Right cardiac atrium (tissue), 5 donors: ENCODE results near the gene EOLA1. TPM values are rescaled to one million over a fixed set of nuclear protein-coding genes. Genes with fewer than 3 reads are reported as not detected.
A peak's percentile ranks its signal among the peaks of the same experiment; 100 is the strongest.
"Not testable (repeated sequence)": the region's sequence is repeated elsewhere in the genome, so short reads cannot be mapped to it uniquely, and the experiment has no call there.

Experiments
- ATAC-seq, 2 donors: fragments of 200-7000 bp; cut with Tn5 transposase; one replicate each; pipeline versions ENCODE4 v1.8.0 to v1.9.1; 2020; ENCODE audit warnings: moderate library complexity in 2 of 2, mild to moderate bottlenecking in 1 of 2
- DNase-seq, 3 donors: peaks; one replicate each; pipeline ENCODE4 v3.0.0-alpha.2; 2020
- H3K27ac ChIP-seq: one replicate; pipeline ENCODE4 v1.5.1; 2013; ENCODE audit warnings: mild to moderate bottlenecking, low read length, control low read depth, moderate library complexity
- H3K27me3 ChIP-seq: one replicate; pipeline ENCODE4 v1.6.1; 2013; ENCODE audit not compliant: control insufficient read depth, insufficient read depth
- H3K4me1 ChIP-seq: one replicate; pipeline ENCODE4 v1.6.1; 2013; ENCODE audit warnings: low read length; ENCODE audit not compliant: control insufficient read depth, insufficient read depth
- H3K4me3 ChIP-seq: one replicate; pipeline ENCODE4 v1.5.1; 2013; ENCODE audit warnings: low read length, control low read depth
- H3K9me3 ChIP-seq: one replicate; pipeline ENCODE4 v1.6.1; 2013; ENCODE audit warnings: low read length; ENCODE audit not compliant: control insufficient read depth
- WGBS: extraction: QIAGEN DNeasy Blood & Tissue Kit; methylation state at CpG from one replicate; pipeline ENCODE4 v1.1.7; 2013; 5-methylcytosine and 5-hydroxymethylcytosine counted together
- intact Hi-C, 4 donors: fragments of 100-400 bp; cut with DNase I; formaldehyde crosslinking; loops; one replicate each; pipeline versions ENCODE4 v1.11.0 to v1.14.0; 2022 to 2023
- polyA plus RNA-seq: library from polyadenylated mRNA; stranded (reverse); fragments of 200-250 nt; gene quantifications from one replicate; pipeline ENCODE4 v1.2.3, GENCODE V29; 2013
- total RNA-seq, 4 donors: library from RNA; stranded (reverse); fragmentation: NEBNext Ultra II Directional; extraction: Animal tissue kit (Norgen Biotek cat#: 25700); gene quantifications; one replicate each; pipeline ENCODE4 v1.2.1, GENCODE V29; 2021
- donor health status: healthy with polysubstance abuse.
- donor health status: DM: no; HTN: yes; CAD: no.
- donor health status: DM: no; HTN: no; CAD: no.
- donor health status: DM: no; HTN: yes; CAD: no; lungs with severe emphysema.
- donor health status: DM: yes; HTN: yes; CAD: no.

The EOLA1 gene
- total and polyA plus RNA-seq, 5 donors: 23.8 to 29.6 (median 26.4) TPM

GRCh38 chrX:149568701-149569296 is 28.0 kb downstream of the EOLA1 start:
- no peak for ATAC-seq
- H3K9me3 ChIP-seq: no peaks in the 10 kb centered on the region
- no peaks in the 10 kb centered on the region for H3K27me3 ChIP-seq
- WGBS: 63% methylated on average over 5 of the region's 5 CpGs
- H3K27ac ChIP-seq: no peak overlapping the region
- H3K4me3 ChIP-seq: no peak overlapping the region
- peaks cover 3% of the 10 kb centered on the region for H3K4me1 ChIP-seq
- intact Hi-C loops: no loop called here
- no peak for DNase-seq

- intact Hi-C loops: no loop called here
- ATAC-seq: no peak
- 61% methylated on average over 2 of the region's 2 CpGs for WGBS
- Histone ChIP-seq H3K4me1 (peaks cover 3% of the 10 kb centered on the region), H3K27me3 (no peaks in the 10 kb centered on the region), H3K9me3 (no peaks in the 10 kb centered on the region), H3K27ac (no peak overlapping the region), H3K4me3 (no peak overlapping the region)
- no peak for DNase-seq
These were observed 29.0 kb downstream of the EOLA1 start for GRCh38 chrX:149569770-149570169.

DNA sequence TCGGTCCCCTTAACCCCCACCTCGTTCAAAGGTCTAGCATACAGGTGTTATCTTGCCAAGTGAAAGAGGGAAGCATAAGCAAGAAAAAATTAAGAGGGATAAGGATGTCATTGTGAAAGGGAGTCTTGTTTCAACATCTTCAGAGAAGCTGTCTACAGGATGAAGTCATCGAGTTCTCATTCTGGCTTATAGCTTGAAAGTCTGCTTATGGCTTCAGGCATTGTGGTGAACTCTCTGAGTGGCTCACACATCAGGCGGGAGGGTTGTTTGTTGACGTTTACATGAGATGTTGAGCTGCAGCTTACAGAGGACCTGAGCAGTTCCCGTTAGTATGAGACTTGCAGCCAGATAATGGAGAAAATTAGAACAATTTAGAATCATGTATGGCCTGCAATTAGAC is 29.9 kb downstream of the EOLA1 start:
- intact Hi-C loops: no loop called here
- H3K9me3 ChIP-seq: no peaks in the 10 kb centered on the region
- H3K4me3 ChIP-seq: no peak overlapping the region
- ATAC-seq (no peak), DNase-seq (no peak)
- H3K27ac ChIP-seq: no peak overlapping the region
- WGBS: 48% methylated on average over 6 of the region's 6 CpGs
- peaks cover 3% of the 10 kb centered on the region for H3K4me1 ChIP-seq
- no peaks in the 10 kb centered on the region for H3K27me3 ChIP-seq

- Histone ChIP-seq H3K4me1 (peaks cover 3% of the 10 kb centered on the region), H3K4me3 (no peak overlapping the region), H3K27ac (no peak overlapping the region), H3K27me3 (no peaks in the 10 kb centered on the region), H3K9me3 (no peaks in the 10 kb centered on the region)
- 82% methylated on average over 7 of the region's 7 CpGs for WGBS
- ATAC-seq (no peak), DNase-seq (no peak)
- intact Hi-C loops: no loop called here
These were observed 31.0 kb downstream of the EOLA1 start for GRCh38 chrX:149571770-149572169.

GRCh38 chrX:149572743-149573142 is 31.9 kb downstream of the EOLA1 start:
- intact Hi-C loops: no loop called here
- Histone ChIP-seq H3K4me1 (peaks cover 3% of the 10 kb centered on the region), H3K27ac (no peak overlapping the region), H3K9me3 (no peaks in the 10 kb centered on the region), H3K27me3 (no peaks in the 10 kb centered on the region), H3K4me3 (no peak overlapping the region)
- DNase-seq (no peak), ATAC-seq (peak in 1 of 2 donors; percentile 55)
- 67% methylated on average over 1 of the region's 1 CpG for WGBS

DNA sequence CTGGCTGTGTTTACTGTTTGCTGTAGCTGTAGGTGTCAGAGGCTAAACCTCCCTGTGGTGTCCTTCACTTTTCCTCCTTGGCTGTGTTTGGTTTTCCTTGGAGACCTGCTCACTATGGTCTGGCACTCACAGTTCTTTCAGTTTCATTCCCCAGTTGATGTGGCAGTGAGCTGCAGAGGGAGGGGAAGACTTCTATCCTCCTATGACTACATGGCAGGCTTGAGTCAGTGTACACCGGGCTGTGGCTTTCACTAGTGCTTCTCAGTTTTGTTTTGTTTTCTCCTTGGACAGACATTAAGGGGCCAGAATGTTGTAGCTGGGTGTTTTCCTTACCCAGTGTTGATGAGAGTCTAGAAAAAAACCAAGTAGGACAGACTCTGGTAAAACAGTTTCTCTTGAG is 32.6 kb downstream of the EOLA1 start:
- peak; percentile 67 to 91 for ATAC-seq
- H3K27ac ChIP-seq, H3K4me3 ChIP-seq, H3K27me3 ChIP-seq, DNase-seq, intact Hi-C loops, H3K4me1 ChIP-seq, H3K9me3 ChIP-seq: not testable (repeated sequence)
- no CpG with 5 or more reads among the region's 1 CpG for WGBS

DNA sequence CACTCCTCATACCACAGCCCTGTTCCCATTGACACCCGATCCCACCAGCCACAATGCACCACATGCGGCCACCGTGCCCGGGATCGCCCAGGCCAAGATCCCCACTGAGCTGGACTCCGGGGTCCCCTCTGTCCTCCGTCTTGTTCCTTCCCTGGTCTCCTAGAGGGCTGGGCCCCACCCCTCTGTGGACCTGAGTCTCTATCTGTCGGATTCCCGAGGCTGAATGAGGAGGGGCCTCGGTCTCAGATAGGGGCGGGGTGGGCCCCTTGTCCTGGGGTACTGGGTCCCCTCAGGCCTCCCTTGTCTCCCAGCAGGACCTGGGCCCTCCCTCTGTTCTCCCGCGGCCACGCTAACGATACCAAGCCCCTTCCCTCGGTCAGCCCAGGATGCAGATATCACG is 44.8 kb downstream of the EOLA1 start:
- intact Hi-C loops, H3K4me3 ChIP-seq, H3K27ac ChIP-seq, ATAC-seq, H3K9me3 ChIP-seq, DNase-seq, H3K27me3 ChIP-seq, H3K4me1 ChIP-seq: not testable (repeated sequence)
- WGBS: 92% methylated on average over 4 of the region's 17 CpGs

GRCh38 chrX:149587359-149587758 is 46.5 kb downstream of the EOLA1 start, which contains the start of gene MAGEA9B:
Gene MAGEA9B, minus strand, starts transcription at chrX:149587459. Its CDS starts 4,280 bp downstream, at chrX:149583179.
- WGBS: no CpG with 5 or more reads among the region's 12 CpGs
- ATAC-seq, H3K9me3 ChIP-seq, H3K4me3 ChIP-seq, H3K27me3 ChIP-seq, intact Hi-C loops, DNase-seq, H3K4me1 ChIP-seq, H3K27ac ChIP-seq: not testable (repeated sequence)

DNA sequence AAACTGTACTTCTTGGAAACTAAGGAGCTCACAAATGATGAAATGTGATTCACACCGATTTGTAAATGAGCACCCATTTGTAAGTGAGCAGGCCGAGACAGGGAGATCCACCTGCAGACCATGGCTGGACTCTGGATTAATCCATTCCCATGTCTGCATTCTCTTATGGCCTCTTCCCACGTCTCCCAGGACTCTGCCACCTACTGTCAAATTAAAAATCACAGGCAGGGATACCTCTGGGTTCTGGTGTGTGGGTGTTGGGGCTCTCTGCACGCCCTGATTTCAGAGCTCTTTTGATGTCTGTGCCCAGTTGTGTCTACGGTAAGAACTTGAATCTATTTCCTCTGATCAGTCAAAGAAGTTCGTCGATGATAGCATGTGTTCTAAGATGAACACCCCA is 50.2 kb downstream of the EOLA1 start:
- H3K27me3 ChIP-seq, H3K27ac ChIP-seq, intact Hi-C loops, H3K9me3 ChIP-seq, H3K4me1 ChIP-seq, DNase-seq, ATAC-seq, H3K4me3 ChIP-seq: not testable (repeated sequence)
- no CpG with 5 or more reads among the region's 7 CpGs for WGBS

DNA sequence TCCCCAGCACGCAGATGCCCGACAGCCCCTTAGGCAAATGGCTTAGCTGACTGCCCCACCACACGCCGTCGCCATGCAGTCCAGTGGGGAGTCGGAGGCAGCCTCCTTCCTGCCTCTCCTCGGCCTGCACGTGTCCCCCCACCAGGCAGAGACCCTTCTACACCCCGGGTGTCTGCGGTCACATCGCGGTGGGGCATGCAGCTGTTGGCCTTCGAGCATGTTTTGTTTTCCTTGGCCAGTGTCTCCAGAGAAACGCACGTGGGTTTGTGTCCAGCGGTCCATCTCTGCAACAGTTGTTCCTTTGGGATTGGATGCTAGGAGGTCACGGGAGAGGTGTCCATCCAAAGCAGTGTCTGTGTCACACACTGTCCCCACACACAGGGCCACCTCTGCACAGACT is 54.4 kb downstream of the EOLA1 start, which contains the start of gene HSFX2:
TSS of gene HSFX2 (minus strand) at position 101 of the 400 bp plus-strand sequence. CDS start 614 bp downstream, outside the sequence.
- H3K9me3 ChIP-seq, H3K4me3 ChIP-seq, H3K27ac ChIP-seq, H3K4me1 ChIP-seq, ATAC-seq, intact Hi-C loops, H3K27me3 ChIP-seq, DNase-seq: not testable (repeated sequence)
- no CpG with 5 or more reads among the region's 17 CpGs for WGBS

- DNase-seq: not testable (repeated sequence)
These were observed 55.1 kb downstream of the EOLA1 start for GRCh38 chrX:149595943-149596342.

More at GRCh38 chrX:149595943-149596342, 55.1 kb downstream of the EOLA1 start:
- intact Hi-C loops, H3K27me3 ChIP-seq, H3K4me3 ChIP-seq, H3K4me1 ChIP-seq, H3K9me3 ChIP-seq, ATAC-seq, H3K27ac ChIP-seq: not testable (repeated sequence)
- no CpG with 5 or more reads among the region's 7 CpGs for WGBS
